IPS-NIHi7 (cell line): ENCODE measurements around the gene ACTR3C.
A peak's percentile ranks its signal among the peaks of the same experiment; 100 is the strongest.

Source experiments
- DNase-seq: peaks from one replicate; pipeline ENCODE4 v3.0.0; 2012; ENCODE audit warnings: mixed read lengths; ENCODE audit errors: extremely low spot score

The ACTR3C gene

GRCh38 chr7:150322833-150323681, at the start of gene ACTR3C, which contains the start of gene LRRC61:
Gene ACTR3C (minus strand): TSS chr7:150323545. CDS start chr7:150295296, 28,249 bp downstream.
Gene LRRC61 (plus strand): TSS chr7:150323355. CDS start chr7:150336862, 13,507 bp downstream.
- DNase-seq: peak; percentile 80

GRCh38 chr7:150372271-150373048, 49.1 kb upstream of the ACTR3C start:
- DNase-seq: no peak

GRCh38 chr7:150371996-150372270, 48.6 kb upstream of the ACTR3C start:
- DNase-seq: no peak

GRCh38 chr7:150371131-150371995, 48.0 kb upstream of the ACTR3C start:
- DNase-seq: no peak

- no peak for DNase-seq
Measured at GRCh38 chr7:150370612-150371071, 47.3 kb upstream of the ACTR3C start.

- DNase-seq: no peak
Measured at GRCh38 chr7:150369748-150370501, 46.6 kb upstream of the ACTR3C start.

- DNase-seq: peak; percentile 75
Measured at GRCh38 chr7:150368884-150369747, 45.8 kb upstream of the ACTR3C start.

- DNase-seq: peak; percentile 77
Measured at GRCh38 chr7:150368096-150368883, 44.9 kb upstream of the ACTR3C start, which contains the start of gene REPIN1. Gene REPIN1 (plus strand): TSS chr7:150368822. CDS start chr7:150369712, 890 bp downstream.

GRCh38 chr7:150367677-150368095, 44.3 kb upstream of the ACTR3C start:
- no peak for DNase-seq

GRCh38 chr7:150365673-150366398, 42.5 kb upstream of the ACTR3C start:
- DNase-seq: no peak

GRCh38 chr7:150365194-150365593, 41.8 kb upstream of the ACTR3C start:
- no peak for DNase-seq

- DNase-seq: no peak
Measured at GRCh38 chr7:150363872-150364271, 40.5 kb upstream of the ACTR3C start.

GRCh38 chr7:150363370-150363769, 40.0 kb upstream of the ACTR3C start:
- no peak for DNase-seq

GRCh38 chr7:150361807-150362621, 38.7 kb upstream of the ACTR3C start:
- no peak for DNase-seq

- no peak for DNase-seq
Measured at GRCh38 chr7:150361402-150361801, 38.1 kb upstream of the ACTR3C start.

GRCh38 chr7:150360363-150361058, 37.2 kb upstream of the ACTR3C start:
- no peak for DNase-seq
